Daoy (cell line): ENCODE data around the gene CD109. TPM values are rescaled to one million over a fixed set of nuclear protein-coding genes. Genes with fewer than 3 reads are reported as not detected.

Experiments used
- DNase-seq: peaks from one replicate; pipeline ENCODE4 v3.0.0-alpha.2; 2015; ENCODE audit warnings: low read depth
- total RNA-seq: library from RNA; depleted of rRNA; stranded (reverse); fragments of >200 nt; shearing (Covaris generic); gene quantifications from 2 replicates; pipeline ENCODE4 v1.2.3, GENCODE V29; 2014; rRNA removed

The CD109 gene
- total RNA-seq, 1 experiment from 2014 or later, result 36.6 TPM

DNA sequence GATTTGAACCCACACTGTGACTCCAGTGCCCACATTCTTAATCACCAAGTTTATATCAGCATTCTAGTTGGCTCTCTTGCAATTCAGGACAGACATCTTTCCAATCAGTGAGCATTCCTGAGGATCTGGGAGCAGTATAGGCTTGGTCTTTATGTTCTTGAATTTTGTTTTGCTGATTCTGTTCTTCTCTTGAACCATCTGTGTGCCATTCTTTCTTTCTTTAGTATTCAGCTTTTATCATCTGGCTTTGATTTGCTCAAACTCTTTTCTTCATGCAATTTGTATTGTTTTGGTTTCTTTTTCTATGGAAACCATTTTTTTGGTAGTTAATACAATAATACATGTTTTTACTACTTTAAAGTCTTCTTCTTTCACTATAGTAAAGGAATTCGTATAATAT is 162.4 kb downstream of the CD109 start:
- no peak for DNase-seq

DNA sequence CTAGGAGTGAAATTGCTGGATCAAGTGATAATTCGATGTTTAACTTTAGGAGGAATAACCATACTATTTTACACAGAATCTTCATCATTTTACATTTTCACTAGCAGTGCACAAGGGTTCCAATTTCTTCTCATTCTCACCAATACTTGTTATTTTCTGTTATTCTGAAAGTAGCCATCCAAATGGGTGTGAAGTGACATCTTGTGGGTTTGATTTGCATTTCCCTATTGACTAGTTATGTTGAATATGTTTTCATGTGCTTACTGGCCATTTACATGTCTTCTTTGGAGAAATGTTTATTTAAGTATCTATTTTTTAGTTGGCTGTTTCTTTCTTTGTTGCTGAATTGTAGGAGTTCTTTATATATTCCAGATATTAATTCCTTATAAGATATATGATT is 164.3 kb downstream of the CD109 start:
- DNase-seq, result no peak

DNA sequence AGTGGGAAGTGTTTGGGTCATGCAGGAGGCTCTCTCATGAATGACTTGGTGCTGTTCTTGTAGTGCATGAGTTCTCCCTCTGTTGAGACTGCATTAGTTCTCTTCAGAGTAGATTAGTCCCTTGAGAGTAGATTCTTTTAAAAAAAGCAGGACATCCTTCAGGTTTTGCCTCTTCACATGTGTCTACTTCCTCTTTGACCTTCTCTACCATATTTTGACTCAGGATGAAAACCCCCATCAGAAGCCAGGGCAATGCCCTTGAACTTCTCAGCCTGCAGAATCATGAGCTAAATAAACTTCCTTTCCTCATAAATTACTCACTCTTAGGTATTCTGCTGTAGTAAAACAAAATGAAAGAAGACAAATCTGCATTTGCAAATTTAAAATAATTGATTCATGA is 170.3 kb downstream of the CD109 start:
- DNase-seq, result no peak

DNA sequence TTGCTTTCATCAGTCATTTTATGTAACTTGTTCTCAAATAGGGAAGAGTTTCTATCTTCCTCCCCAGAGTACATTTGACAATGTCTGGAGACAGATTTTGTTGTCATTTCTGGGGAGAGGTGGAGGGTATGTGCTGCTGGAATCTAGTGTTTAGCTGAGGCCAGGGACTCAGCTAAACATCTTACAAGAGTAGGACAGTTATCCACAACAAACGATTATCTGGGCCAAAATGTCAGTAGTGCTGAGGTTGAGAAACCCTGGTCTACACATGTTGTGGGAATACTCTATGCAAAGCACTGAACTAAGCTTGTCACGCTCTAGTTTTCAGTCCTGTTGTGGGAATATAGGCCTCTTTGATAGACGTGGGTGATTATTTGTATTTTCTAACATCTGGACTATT is 171.4 kb downstream of the CD109 start:
- no peak for DNase-seq

DNA sequence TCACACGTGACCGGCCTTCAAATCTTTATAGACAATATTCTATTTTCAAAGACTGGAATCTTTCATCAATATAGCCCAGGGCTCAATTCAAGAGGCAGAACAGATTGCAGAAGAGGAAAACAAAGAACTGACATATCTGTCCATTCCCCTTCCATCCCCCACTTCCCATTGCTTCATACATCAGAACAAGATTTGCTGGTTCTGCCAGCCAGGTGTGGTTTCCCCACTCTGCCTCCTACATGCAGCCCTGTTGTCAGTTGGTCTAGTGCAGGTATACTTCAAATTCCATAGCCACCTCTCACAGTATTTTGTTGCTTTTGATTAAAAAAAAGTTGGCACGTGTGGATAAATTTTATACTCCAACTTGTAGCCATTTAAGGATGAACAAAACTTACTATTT is 174.9 kb downstream of the CD109 start:
- DNase-seq, result no peak

DNA sequence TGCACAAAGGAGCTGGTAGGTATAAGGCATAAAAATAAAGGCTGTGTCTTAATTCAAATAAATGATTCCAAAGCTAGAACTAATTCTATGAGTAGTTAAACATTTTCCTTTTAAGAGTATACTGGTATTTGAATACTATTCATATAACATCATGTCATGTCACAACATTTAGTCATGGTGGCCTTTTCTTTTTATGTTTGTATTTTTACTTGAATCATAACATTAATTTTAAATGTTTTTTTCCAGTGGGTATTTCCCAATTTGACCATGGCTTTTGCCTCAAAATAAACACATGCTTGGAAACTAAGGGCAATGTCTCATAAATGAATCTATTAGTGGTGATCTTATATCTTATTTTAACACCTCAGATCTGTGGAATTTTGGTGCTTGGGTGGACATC is 177.1 kb downstream of the CD109 start:
- no peak for DNase-seq

Other genes with a start within 250 kb of the CD109 start
- gene CGAS, start 243.9 kb upstream of the CD109 start, total RNA-seq, result 37.3 and 46.2 TPM in 2 replicates
- 42.0 and 44.0 TPM in 2 replicates for gene MTO1, start 234.5 kb upstream of the CD109 start, total RNA-seq
- gene EEF1A1, start 175.2 kb upstream of the CD109 start, total RNA-seq, result 13,896 and 16,278 TPM in 2 replicates
- gene SLC17A5, start 42.2 kb upstream of the CD109 start, total RNA-seq, result 4.8 and 5.0 TPM in 2 replicates